ENCODE data around the gene CA5A. TPM values are rescaled to one million over a fixed set of nuclear protein-coding genes. Genes with fewer than 3 reads are reported as not detected.
A peak's percentile ranks its signal among the peaks of the same experiment; 100 is the strongest.
"Not testable (repeated sequence)": the region's sequence is repeated elsewhere in the genome, so short reads cannot be mapped to it uniquely, and the experiment has no call there.

Gene CA5A
- total RNA-seq, 1 donor from 2014 or later, result not detected

DNA sequence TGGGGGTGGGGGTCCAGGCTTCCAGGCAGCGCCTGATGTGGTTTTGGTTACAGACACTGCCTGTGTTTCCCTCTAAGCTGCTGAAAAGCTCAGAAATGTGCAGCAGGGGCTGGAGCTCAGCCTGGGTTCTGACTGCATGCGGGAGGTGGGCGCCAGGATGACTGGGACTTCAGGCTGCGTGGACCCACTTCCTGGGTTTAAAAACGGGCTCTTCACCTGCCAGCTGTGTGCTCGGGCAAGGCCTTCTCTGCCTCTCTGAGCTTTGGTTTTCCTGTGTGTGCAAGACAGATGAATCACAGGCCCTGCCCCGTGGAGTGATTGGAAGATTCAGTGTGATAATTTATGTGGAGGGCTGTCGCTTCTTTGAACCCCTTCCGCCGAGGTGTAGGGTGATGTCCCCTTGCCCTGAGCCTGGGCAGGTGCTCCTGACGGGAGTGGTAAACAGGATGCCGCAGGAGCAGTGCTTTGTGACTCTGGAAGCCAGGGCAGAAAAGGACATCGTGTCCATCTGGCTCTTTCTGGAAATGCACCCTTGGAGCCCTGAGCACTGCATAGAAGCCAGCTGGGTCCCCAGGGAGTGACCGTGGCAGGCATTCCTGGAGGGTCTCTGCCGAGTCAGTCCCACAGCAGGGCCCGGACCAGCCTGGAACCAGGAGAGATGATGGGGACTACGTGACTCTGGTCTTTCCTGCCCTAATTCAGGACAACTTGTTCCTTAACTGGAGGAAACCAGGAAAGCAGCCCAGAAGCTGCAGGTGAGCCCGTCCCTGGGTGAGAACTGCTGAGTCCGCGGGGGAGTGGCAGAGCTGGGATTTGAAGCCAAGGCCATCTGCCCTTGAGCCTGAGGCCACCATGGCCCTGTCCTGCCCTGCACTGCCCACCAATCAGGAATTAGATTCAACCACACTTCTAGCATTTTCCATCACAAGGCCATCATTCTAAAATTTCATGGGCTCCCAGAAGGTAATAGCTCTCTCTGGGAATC is 38.5 kb downstream of the CA5A start:
- no peak for DNase-seq (ENCODE audit: low read depth)

- not testable (repeated sequence) for DNase-seq (ENCODE audit: low read depth)
Measured at GRCh38 chr16:87896924-87897520, 39.3 kb downstream of the CA5A start.

DNA sequence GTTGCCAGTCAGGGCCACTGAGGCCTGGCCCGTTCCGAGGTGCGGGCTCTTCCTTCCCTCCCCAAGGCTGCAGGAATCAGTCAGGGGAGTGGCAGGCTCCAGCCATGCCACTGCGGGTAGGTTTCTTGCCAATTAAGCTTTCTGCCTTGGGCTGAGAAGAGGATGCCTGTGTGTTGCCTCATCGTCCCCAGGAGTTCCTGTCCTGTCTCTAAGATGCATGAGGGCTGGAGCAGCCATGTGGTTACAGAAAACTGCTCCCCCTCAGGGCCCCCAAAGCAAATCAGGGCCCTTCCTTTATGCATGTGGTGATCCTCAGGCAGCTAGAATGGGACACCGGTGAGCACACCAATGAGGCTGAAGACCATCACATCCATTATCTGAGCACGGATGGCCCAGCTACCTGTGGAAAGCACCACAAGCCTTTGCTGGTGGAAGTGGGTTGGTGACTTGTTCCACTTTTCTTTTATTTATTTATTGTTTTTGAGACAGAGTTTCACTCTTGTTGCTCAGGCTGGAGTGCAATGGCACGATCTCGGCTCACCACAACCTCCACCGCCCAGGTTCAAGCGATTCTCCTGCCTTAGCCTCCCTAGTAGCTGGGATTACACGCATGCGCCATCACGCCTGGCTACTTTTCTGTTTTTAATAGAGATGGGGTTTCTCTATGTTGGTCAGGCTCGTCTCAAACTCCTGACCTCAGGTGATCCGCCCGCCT is 40.0 kb downstream of the CA5A start:
- not testable (repeated sequence) for DNase-seq (ENCODE audit: low read depth)

GRCh38 chr16:87895641-87896141 is 40.6 kb downstream of the CA5A start:
- DNase-seq (ENCODE audit: low read depth), result peak; percentile 77

DNA sequence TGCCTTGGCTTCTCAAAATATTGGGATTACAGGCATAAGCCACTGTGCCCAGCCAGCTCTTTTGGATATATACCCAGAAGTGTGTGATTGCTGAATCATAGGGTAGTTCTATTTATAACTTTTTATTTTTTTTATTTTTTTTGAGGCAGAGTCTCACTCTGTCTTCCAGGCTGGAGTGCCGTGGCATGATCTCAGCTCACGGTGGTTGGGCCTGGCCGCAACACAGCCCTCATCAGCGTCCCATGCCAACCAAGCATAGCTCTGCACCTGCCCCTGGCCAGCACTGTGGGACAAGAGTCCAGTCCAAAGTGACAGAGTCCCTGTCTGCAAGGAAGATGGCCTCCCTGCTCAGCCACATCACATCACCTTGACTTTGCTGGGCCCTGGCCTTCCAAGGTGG is 42.3 kb downstream of the CA5A start:
- DNase-seq (ENCODE audit: low read depth), result peak; percentile 88

DNA sequence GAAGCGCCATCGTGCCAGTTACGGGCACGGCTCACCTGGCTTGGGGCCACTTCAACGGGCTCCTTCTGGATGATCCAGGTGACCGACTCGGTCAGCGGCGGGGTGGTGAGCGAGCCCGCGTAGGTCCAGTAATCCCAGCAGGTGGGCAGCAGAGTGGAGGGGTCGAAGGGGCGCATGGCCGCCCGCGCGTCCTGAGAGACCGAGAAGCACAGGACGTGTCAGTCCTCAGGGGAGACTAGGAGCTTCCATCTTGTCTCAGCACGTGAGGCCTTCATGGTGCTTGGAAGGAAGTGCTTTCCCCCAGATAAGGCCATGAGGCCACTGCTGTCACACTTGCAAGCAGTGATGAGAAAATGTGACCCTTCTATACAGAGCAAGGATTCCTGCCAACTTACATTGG is 44.6 kb downstream of the CA5A start:
- DNase-seq (ENCODE audit: low read depth), result no peak

DNA sequence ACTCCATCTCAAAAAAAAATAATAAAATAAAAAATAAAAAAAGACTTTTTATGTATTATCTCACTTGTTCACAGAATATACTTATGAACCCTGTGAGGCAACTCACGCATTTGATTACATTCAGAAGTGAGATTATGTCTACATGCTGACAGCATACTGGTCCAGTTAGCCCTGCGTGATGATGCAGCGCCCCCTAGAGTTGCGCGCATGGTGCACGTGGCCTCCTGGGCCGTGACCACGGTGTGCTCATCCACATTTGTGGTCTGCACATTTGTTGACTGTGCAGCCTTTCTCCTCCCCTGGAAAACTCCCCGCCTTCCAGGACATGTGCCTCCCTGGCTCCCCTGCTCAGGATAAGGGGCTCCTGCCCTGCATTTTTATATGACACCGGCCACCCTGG is 46.6 kb downstream of the CA5A start:
- DNase-seq (ENCODE audit: low read depth), result not testable (repeated sequence)

DNA sequence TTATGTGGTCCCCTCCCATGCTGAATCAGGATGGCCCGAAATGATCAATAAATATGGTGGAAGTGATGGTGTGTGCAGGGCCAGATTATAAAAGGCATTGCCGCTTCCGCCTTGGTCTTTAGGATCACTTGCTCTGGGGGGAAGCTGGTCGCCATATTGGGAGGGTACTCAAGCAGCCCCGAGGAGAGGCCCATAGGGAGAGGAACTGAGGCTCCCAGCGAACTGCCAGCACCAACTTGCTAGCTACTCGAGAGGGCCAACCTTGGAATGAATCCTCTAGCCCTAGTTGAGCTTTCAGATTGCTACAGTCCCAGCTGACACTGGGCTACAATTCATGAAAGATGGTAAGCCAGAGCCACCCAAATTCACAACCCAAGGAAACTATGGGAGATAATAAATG is 48.0 kb downstream of the CA5A start:
- not testable (repeated sequence) for DNase-seq (ENCODE audit: low read depth)

DNA sequence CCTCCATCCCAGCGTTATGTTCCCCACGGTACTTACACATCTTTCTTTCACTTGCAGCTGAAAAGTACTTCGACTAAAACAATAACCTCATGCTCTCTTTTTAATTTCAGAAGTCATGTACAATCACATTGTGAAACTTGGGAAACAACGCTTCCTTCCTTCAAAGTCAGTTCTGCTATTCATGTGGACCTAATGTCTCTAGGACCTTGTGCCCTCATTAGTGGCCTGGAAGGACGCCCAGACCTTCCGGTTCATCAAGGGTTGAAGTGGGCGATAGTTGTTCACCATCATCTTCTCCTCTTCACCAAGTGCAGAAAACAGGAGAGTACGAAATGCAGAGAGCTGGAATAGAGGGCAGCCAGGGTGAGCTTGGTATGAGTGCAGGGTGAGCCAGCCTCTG is 48.4 kb downstream of the CA5A start:
- DNase-seq (ENCODE audit: low read depth), result not testable (repeated sequence)

- DNase-seq (ENCODE audit: low read depth), result not testable (repeated sequence)
Measured at GRCh38 chr16:87885371-87885967, 50.9 kb downstream of the CA5A start.

DNA sequence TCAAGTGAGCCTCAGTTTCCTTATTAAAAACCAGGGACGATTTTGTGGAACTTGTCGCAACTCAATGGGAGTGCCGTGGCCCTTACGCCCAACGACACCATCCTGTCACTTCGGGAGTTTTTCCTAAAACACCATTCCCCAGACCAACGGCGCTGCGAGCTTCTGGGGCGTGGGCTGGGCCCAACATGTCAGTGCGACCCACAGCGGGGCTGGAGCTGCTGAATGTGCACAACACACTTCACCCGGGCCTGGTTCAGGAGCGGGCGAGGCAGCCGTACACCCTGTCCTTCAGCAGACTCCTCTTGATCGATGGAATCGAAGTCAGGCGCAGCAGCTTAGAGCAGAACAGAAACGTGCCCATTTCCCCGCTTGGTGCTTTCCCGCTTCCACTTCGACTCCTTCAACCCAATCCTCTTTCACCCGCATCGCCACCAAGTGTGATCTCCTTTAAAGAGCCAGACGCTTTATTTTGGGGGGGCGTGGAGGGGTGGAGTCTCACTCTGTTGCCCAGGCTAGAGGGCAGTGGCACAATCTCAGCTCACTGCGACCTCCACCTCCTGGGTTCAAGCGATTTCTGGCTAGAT is 53.8 kb downstream of the CA5A start:
- no peak for DNase-seq (ENCODE audit: low read depth)

GRCh38 chr16:87881324-87882200 is 54.8 kb downstream of the CA5A start:
- DNase-seq (ENCODE audit: low read depth), result peak; percentile 55

GRCh38 chr16:87880117-87880696 is 56.1 kb downstream of the CA5A start:
- DNase-seq (ENCODE audit: low read depth), result no peak

GRCh38 chr16:87879411-87880013 is 56.8 kb downstream of the CA5A start:
- not testable (repeated sequence) for DNase-seq (ENCODE audit: low read depth)

GRCh38 chr16:87878704-87879103 is 57.6 kb downstream of the CA5A start:
- peak; percentile 72 for DNase-seq (ENCODE audit: low read depth)

- DNase-seq (ENCODE audit: low read depth), result no peak
Measured at GRCh38 chr16:87877942-87878507, 58.3 kb downstream of the CA5A start.

GRCh38 chr16:87874639-87875427 is 61.5 kb downstream of the CA5A start:
- no peak for DNase-seq (ENCODE audit: low read depth)

Measured in myocyte (in vitro differentiated cells).